GM21717 (cell line): Measurements from ENCODE around the gene ADAMTS14.

Experiments used
- ATAC-seq: cut with Tn5 transposase; IDR thresholded peaks from one replicate; pipeline ENCODE4 v1.9.1; 2021; ENCODE audit warnings: mild to moderate bottlenecking, moderate library complexity; ENCODE audit not compliant: unreplicated experiment

The ADAMTS14 gene

DNA sequence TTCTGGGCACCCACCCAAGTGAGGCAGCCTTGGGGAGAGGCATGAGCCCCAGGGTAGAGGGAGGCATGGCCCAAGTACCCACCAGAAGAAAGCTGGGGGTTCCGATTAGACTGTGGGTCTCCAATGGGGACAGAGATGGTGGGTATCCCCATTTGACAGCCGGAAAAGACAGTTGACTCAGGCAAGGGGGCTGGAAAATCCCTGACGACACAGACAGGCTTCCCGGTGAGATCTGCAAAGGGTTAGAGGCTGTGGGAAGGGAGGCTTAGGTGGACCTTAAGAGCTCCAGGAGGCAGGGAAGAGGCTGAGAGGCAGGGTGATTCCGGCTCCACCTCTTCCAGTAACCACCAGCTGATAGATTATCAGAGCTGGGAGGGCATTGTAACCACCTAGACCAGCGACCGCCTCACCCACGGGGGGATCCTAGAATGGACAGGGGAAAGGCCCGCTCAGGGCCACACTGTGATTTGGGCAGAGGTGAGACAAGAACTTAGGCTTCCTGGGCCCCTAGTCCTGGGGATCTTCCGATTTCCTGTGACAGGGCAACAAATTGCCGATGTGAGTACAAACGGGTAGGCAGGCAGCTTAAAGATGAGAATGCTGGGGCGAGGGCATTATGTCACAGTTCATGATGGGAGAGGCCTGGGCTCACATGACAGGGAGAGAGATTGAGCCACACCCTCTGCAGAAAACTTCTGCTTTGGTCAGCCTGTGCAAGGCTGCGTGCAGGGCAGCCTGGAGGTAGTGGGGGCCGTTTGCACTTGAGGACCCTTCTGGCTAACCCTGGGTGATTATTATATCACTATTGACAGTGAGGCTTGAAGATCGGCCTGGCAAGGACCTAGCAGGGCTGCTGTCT, 107.4 kb downstream of the ADAMTS14 start:
- no peak for ATAC-seq

GRCh38 chr10:70780370-70780760, 108.1 kb downstream of the ADAMTS14 start:
- ATAC-seq, result no peak

DNA sequence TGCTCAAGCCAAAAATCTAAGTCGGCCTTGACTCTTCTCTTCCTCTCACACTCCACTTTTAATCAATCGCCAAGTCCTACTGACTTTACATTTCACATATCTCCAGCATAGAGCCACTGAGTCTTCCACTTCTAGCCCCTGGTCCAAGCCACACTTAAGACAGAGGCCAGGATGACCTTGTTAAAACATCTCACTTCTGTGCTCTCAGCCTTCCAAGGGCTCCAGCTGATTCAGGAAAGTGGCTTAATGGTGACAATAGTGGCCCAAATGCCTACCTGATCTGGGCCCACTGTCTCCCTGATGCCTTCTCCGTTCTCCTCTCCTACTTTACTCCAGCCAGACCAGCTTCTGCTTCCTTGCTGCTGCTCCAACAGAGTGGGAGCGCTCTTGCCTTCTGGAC, 108.5 kb downstream of the ADAMTS14 start:
- no peak for ATAC-seq

GRCh38 chr10:70781461-70782051, 109.2 kb downstream of the ADAMTS14 start:
- ATAC-seq, result no peak

GRCh38 chr10:70782086-70782745, 109.9 kb downstream of the ADAMTS14 start:
- no peak for ATAC-seq

- ATAC-seq, result no peak
Measured at GRCh38 chr10:70782746-70783680, 110.7 kb downstream of the ADAMTS14 start.

DNA sequence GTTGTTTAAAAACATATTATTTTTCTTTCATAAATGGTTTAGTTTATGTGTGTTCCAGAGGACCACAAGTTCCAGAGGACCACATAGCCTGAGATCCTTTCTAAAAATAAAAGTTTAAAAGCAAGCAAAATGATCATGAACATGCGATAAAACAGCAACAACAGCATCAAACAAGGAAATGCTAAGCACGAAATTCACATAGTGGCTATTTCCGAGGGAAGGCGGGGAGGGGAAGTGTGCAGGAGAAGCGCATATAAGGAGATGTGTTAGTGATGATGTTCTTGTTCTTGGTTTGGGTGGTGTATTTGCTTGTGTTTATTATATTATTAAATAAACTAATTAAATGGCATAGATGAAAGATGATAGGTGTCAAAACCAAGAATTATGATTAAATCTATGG, 111.7 kb downstream of the ADAMTS14 start:
- no peak for ATAC-seq

DNA sequence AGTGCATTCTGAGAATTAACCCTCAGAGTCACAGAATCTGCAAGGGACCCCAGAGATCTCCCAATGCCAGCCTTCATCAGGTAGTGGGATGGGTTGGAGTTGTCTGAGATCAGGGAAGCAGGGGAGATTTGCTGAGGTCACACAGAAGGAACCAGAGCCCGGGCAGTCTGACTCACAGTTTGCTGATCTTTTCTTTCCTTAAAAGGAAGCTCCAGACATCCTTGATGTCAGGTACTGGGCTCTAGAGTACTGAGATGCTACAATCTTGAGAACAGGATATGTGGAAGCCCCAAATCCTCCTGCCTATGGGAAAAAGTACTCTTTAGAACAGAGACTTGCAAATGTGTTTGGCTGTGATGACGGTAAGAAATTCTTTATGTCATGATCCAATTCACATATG, 112.2 kb downstream of the ADAMTS14 start:
- no peak for ATAC-seq

- no peak for ATAC-seq
Measured at GRCh38 chr10:70785190-70785589, 112.9 kb downstream of the ADAMTS14 start, which contains the start of gene TBATA. Gene TBATA, minus strand, starts transcription at chr10:70785377. Its CDS starts 1,998 bp downstream, at chr10:70783379.

DNA sequence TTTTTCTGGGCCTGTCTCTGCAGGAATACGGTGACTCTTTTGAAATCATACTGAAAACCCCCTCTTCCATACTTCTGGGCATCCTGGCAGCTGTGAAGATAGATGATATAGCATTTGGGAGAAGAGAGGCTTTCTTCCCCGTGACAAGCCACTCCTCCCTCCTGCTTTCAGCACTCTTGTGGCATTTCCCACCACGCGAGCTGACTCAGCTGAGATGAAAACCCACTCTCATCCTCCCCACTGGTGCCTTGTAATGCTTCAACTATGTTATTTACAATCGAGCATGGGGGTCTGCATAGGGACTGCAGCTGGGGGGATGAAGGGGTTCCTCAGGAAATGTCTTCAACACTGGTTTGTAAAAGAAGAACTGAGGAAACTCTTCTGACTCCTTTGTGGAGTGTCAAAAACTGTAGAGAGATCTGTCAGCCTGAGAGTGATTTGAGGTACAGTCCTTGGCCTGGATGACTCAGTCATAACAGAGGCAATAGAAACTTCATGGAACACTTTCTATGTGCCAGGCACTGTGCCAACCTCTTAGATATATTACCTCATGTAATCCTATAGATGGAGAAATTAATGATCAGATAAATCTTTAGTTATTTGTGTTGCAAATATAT, 114.6 kb downstream of the ADAMTS14 start:
- ATAC-seq, result no peak

DNA sequence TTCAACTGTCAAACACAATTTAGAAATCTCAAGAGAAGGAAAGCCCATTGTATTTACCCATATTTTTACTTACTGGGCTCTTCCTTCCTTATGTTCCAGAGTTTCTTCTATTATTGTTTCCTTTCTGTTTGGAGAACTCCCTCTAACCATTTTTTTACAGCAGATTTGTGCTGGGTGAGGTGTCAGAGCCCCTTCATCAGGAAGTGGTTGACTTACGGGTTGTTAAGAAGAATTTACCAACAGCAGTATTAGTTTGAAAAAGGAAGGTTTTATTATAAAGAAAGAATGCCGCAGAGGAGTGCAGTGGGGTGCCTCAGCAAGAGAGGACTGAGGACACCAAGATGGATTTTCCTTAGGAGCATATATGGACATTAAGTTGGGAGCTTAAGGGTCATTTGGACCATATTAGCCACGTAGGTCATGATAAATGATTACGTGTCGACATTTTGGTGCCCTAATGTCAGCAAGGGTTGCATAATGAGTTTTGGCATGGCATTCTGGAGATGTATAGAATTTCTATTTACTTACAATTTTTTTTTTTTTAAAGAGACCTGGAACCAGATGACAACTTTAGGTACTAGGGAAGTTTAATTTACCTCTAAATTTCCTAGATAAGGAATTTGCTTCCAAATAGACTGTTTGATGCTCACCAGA, 119.2 kb downstream of the ADAMTS14 start:
- no peak for ATAC-seq

GRCh38 chr10:70795613-70796012, 123.3 kb downstream of the ADAMTS14 start:
- ATAC-seq, result no peak

GRCh38 chr10:70797840-70798239, 125.5 kb downstream of the ADAMTS14 start:
- ATAC-seq, result no peak

DNA sequence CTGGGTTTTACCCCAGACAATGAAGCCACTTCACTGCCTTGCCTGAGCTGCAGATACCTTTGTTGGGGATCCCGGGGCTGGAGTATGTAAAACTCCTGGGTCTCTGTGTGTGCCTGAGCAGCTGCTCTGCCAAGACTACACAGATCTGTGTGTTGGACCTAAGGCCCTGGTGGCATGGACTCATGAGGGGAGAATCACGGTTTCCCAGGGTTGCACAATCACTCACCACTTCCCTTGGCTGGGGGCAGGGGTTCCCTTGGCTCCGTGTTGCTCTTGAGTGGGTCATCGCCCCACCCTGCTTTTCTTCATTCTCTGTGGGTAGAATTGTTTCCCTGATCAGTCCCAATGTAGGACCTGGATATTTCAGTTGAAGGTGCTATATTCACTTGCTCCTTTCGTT, 126.8 kb downstream of the ADAMTS14 start:
- no peak for ATAC-seq

DNA sequence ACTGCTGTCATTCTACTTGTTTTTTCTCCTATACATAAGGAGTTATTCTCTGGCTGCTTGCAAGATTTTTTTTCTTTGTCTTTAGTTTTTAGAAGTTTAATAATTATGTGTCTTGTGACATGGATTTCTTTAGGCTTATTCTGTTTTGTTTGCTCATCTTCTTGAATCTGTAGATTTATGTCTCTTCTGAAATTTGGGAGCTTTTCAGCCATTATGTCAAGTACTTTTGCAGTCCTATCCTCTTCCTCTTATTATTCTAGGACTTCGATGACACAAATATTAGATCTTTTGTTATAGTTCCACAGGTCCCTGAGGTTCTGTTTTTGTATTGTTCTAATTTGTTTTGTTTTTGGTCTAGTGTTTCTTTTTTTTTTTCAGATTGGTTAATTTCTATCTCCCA, 129.5 kb downstream of the ADAMTS14 start:
- ATAC-seq, result no peak

DNA sequence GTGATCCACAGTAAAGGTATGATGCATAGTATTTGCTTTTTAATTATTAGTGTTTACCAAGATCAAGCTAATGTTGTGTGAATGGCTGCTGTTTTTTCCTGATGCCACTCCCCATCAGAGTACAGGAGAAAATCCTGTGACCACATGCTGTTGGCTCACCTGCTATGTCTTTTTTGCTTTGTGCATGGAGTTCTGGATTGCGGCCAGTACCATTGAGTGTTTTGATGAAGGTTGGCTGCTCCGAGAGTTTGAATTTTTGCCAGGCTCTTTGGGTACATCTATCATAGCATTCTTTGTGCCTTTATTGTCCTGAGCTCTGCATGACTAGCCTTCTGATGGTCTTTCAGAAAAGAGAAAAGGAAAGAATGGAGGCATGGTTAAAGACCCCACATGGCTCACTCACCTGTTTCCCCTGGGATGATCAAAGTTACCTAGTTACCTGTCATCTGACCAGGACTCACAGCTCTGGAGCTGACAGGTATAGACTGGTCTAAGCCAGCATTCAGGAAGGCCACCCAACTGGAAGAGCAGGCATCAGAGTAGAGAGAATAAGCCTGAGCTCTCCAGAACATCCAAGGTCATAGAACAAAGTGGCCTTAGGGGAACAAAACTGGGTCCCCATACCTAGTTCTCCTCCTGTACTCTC, 131.6 kb downstream of the ADAMTS14 start:
- ATAC-seq, result no peak

DNA sequence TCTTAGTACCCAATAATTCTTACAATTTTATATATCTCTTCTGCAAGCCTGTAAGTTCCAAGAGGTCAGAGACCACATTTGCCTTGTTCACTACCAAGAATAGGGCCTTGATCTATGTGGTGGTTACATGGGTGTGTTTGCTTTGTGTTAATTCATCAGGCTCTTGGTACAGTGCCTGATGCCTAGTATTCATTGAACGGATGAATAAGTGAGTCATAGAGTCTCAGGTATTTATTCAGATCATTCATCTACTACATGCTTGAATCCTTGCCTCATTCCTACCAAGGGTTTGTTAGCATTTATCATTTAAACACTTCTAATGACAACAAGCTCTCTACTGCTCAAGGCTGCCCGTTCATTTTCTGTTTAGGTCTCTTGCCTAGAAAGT, 132.1 kb downstream of the ADAMTS14 start:
- no peak for ATAC-seq

- ATAC-seq, result no peak
Measured at GRCh38 chr10:70805619-70806215, 133.4 kb downstream of the ADAMTS14 start.

DNA sequence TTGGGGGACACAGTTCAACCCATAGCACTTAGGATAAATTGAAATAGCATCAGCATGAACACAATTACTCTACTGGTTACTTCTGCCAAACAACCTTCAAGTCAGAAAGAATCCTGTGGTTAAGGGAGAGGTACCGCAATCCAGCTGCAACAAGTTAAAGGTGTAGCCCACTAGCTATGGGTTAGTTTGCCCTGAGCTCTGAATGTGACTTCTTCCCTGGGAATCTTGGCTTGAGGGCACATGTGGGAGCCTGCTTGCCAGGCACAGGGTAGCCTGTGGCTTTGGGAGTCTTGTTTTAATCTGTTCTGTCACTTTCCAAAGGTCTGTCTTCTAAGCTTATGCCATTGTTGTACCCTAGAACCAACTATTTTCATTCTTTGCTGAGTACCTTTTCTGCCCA, 134.5 kb downstream of the ADAMTS14 start:
- no peak for ATAC-seq
